Measurements from ENCODE around the gene COL25A1.
"Not testable (repeated sequence)": the region's sequence is repeated elsewhere in the genome, so short reads cannot be mapped to it uniquely, and the experiment has no call there.

COL25A1 gene

GRCh38 chr4:109169170-109169569, 133.3 kb downstream of the COL25A1 start:
- no peak for DNase-seq (ENCODE audit: low read depth in 2 of 2)

GRCh38 chr4:109166586-109166985, 135.9 kb downstream of the COL25A1 start:
- no peak for DNase-seq (ENCODE audit: low read depth in 2 of 2)

- no peak for DNase-seq (ENCODE audit: low read depth in 2 of 2)
Observed at GRCh38 chr4:109166126-109166525, 136.3 kb downstream of the COL25A1 start.

DNA sequence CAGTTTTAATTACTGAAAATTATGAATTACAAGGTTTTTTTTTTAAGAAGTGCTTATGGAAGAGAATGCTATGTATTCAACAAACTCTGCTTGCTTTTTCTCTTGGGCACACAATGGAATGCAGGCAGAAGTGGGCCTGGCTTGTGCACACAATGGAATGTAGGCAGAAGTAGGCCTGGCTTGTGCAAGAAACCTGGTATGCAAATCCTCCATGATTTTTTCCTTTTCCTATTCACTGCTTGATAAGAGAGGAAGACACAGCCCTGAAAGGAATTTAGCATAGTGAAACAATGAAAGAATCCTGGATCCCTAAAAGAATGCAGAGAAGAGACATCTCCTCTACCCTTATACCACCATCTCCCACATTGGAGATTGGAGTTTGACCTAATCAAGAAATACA, 138.4 kb downstream of the COL25A1 start:
- no peak for DNase-seq (ENCODE audit: low read depth in 2 of 2)

DNA sequence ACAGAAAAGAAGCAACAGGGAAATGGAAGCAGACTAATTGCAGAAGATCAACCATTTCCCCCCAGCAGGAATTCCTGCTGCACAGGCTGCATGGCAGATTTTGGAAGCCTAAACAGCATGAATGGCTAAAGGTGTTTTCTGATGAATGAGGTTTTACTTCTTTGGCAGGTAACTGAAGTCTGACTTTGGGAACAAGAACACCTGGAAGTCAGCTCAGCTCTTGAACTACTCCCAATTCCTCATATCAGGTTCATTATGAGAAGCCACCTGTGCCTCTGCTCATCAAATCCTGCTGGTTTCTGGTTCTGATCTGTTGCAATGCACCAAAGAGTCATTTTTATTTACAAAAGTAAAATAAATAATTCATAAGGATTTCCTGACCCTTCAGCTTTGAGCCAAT, 139.0 kb downstream of the COL25A1 start:
- DNase-seq (ENCODE audit: low read depth in 2 of 2): no peak

DNA sequence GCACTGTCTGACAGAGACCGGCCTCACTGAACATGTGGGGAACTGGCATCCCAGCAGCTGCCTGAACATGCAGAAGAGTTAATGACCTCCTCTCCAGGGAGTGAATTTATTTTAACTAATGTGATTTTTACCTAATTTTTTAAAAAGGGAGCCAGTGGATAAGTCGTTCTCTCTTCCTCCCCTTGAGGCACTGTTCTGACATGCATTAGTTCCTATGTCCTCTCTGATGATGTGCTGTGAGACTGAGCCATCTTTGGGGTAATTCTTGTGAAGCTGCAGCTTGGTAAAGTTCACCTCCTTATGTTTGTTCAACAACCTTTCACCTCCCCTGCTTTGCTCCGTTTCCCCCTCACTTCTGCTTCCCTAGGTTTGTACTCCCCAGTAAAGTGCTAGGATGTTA, 139.7 kb downstream of the COL25A1 start:
- no peak for DNase-seq (ENCODE audit: low read depth in 2 of 2)

GRCh38 chr4:109160494-109160893, 142.0 kb downstream of the COL25A1 start:
- no peak for DNase-seq (ENCODE audit: low read depth in 2 of 2)

DNA sequence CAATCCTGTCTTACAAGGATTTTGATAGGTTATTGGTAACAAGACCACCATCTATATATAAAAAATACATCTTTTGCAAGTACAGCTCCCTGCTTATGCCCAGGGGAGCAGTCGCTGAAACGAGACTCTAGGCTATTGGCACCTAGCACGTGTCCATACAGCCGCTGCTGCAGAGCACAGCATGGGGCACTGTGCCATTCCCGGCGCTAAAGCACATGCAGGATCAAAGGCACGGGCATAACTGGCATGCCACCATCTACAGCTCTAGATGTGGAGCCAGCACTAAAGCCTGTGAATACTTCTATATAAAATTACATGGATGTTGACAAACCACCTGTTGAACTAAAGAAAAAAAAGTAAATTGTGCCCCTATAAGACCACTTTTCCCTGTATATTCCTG, 144.8 kb downstream of the COL25A1 start:
- DNase-seq (ENCODE audit: low read depth in 2 of 2): no peak

- no peak for DNase-seq (ENCODE audit: low read depth in 2 of 2)
Observed at GRCh38 chr4:109157205-109157604, 145.3 kb downstream of the COL25A1 start.

DNA sequence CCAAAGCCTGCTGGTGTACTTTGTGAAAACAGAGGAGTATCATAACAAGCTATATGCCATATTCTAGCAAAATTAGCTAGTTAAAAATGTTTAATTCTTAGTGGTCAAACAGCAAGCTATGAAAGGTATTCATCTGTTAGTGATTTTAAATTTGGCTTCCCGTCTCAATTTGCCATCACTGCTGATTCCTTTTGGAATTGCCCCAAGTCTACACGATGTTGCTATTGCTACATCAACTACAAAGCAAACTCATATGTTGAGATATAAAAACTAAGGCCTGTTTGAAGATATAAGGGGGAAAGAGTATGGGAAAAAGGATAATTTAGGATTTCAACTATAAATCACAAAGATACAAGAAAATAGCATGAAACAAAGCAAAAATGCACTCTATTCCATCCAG, 146.1 kb downstream of the COL25A1 start:
- DNase-seq (ENCODE audit: low read depth in 2 of 2): no peak

DNA sequence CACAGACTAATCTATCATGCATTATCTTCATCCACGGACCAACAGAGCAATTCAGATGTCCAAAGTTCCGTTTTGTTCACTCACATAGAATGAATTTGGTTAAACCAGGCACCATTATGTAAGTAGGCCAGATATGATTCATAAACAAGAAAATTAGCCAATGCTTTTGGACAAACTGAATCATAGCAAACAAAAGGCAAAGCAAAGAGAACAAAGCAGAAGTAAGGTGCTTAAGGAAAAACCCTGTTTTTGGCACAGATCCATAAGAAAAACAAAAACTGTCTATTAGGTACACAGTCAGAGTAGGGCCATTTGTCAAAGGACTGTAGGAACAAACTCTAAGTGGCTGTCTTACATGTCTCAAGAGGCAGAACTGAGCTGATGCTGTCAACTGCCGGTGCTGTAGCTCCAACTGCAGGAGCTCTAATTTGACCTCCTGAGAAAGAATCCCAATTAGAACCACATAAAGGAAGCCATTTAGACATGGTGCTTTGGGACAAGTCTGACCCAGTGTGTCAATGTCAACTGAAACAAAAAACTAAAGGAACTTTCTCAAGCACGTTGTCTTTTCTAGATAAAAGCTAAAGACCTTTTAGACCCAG, 146.7 kb downstream of the COL25A1 start:
- no peak for DNase-seq (ENCODE audit: low read depth in 2 of 2)

DNA sequence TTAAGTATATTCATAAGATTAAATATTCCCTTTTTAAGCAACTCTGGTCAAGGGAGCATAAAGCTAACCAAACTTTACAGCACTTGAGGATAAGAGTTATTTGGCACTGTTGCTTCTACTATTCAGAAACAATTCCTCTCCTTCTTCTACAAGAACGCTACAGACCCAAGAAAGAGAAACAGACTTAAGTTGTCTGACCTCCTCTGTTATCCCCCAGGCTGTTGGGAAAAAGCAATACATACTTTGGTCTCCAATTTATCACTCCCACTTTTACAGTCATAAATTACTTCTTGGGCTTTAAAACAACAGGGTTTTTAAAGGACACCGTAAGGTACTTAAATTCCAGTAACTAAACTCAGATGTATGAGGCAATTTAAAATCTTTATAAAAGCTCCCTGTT, 147.4 kb downstream of the COL25A1 start:
- no peak for DNase-seq (ENCODE audit: low read depth in 2 of 2)

DNA sequence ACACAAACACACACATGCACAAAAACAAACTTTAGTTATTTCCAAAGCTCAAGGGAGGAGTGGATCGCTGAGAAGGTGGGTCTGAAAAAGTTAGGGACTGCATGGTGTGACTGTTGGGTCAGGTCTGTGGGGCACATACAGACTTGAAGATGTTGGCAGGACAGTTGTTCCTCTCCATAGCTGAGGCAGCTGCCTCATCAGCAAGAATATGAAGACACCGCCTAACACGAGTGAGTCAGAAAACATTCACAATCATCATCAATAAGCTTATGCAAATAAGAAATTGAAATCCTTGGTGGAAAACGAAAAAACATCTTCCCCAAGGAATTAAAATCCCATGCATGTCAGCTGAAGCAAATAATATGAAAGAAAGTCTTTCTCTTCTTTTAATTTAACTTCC, 148.0 kb downstream of the COL25A1 start:
- DNase-seq (ENCODE audit: low read depth in 2 of 2): no peak

DNA sequence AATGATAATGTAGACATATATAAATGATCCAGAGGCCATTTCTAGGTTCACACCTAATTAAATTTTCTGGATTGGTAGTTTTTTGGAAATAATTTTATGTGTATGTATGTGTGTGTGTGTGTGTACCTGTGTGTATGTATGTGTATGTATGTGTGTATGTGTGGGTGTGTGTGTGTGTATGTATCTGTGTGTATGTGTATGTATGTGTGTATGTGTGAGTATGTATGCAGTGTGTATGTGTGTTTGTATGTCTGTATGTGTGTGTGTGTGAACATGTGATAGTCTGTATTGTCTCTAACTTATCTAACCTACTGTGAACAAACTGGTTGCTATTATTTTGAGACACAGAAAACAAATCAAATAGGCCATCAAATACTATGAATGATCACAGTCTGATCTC, 152.6 kb downstream of the COL25A1 start:
- DNase-seq (ENCODE audit: low read depth in 2 of 2): no peak

GRCh38 chr4:109148577-109149075, 153.8 kb downstream of the COL25A1 start:
- DNase-seq (ENCODE audit: low read depth in 2 of 2): no peak

DNA sequence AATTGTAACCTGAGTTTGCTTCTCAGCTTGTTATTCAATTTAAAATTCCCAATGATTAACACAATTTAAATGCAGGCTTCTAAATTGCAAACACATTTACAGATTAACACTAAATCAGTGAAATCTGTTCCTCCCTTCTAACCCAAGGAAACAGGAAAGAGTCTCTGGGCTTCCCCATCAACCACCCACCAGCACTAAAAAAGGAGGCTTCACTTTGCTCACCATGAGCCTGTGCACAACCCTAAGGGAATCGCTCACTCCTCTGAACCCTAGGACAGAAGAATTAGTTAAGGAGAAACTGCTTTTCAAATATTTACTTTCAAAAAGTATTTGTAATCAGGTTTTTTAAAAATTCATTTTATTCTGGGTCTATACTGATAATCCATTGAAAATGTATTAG, 155.3 kb downstream of the COL25A1 start:
- DNase-seq (ENCODE audit: low read depth in 2 of 2): no peak

DNA sequence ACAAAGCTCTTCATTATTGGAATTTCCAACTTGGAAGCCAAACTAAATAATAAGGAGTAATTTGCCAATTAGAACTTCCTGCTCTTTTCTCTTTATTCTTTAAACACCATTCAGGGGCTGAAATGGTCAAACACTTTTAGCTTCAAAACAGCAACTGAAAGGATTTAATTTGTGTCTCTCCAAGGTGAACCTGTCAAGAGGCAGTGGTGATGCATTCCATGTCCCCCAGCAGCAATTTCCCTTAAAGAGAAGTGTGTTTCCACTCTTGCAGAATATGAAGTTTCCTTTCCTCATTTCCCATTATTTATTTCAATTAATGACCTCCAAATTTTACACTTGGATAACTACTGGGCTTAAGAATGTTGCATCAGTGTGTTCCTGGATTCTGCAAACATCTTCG, 156.0 kb downstream of the COL25A1 start:
- no peak for DNase-seq (ENCODE audit: low read depth in 2 of 2)

DNA sequence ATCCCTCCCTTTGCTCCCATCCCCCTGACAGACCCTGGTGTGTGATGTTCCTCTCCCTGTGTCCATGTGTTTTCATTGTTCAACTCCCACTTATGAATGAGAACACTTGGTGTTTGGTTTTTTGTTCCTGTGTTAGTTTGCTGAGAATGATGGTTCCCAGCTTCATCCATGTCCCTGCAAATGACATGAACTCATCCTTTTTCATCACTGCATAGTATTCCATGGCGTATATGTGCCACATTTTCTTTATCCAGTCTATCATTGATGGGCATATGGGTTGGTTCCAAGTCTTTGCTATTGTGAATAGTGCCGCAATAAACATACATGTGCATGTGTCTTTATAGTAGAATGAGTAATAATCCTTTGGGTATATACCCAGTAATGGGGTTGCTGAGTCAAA, 164.3 kb downstream of the COL25A1 start:
- DNase-seq (ENCODE audit: low read depth in 2 of 2): not testable (repeated sequence)

GRCh38 chr4:109134921-109135320, 167.5 kb downstream of the COL25A1 start:
- DNase-seq (ENCODE audit: low read depth in 2 of 2): no peak

DNA sequence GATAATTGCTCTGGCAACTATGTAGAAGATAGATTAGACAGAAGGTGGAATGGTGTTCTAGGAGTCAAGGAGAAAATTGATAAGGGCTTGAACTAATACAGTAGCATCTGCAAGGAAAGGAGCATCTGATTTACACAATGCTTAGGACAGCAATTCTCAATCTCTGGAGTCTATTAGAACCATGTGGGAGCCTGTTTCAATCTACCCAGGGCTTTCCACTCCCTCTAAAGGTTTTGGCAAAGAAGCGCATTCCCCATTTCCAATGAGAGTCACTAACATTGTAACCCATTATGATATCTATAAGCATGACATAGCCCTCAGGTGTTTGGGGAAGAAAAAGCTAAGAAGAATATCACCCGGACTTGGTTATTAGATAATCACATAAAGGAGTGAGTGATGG, 168.2 kb downstream of the COL25A1 start:
- no peak for DNase-seq (ENCODE audit: low read depth in 2 of 2)

- DNase-seq (ENCODE audit: low read depth in 2 of 2): no peak
Observed at GRCh38 chr4:109131559-109131958, 170.9 kb downstream of the COL25A1 start.

- DNase-seq (ENCODE audit: low read depth in 2 of 2): no peak
Observed at GRCh38 chr4:109128589-109128988, 173.9 kb downstream of the COL25A1 start.

DNA sequence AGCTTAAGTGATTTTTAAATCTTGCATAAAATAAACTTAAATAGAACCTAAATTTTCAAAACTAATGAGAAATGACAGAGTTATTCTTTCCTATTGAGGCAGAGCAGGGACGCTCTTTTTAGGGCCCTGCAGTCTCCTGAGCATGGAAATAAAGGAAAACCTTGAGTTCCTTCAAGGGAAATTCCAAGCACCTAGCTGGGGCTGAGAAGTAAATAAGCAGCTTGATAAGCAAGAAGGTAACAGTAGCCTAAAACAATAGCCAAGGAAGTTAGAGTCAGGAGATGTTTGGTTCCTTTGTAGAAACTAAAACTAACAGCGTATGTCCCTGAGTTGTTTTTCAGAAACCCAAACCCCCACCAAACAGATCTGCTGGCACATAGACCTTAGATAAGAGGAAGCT, 174.6 kb downstream of the COL25A1 start:
- DNase-seq (ENCODE audit: low read depth in 2 of 2): no peak

DNA sequence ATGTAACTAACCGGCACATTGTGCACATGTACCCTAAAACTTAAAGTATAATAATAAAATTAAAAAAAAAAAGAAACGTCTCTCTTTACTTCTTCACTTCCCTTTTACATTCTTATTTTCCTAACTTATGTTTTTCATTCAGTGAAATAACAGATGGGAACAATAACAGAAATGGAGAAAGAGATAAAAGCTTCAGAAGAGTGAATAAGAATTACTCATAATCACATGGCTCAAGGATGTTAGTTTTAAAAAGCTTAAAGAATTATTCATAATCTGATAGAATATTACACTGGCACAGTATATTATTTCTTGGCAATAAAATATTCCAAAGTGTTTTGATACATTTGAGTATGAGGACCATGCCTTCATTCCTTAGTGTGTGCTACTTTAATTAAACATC, 175.6 kb downstream of the COL25A1 start:
- DNase-seq (ENCODE audit: low read depth in 2 of 2): no peak
